ENCODE measurements around the gene DNAJA3. TPM values are rescaled to one million over a fixed set of nuclear protein-coding genes. Genes with fewer than 3 reads are reported as not detected.
A peak's percentile ranks its signal among the peaks of the same experiment; 100 is the strongest.

Gene DNAJA3
- total RNA-seq, 1 experiment from 2014 or later, result 56.2 TPM

GRCh38 chr16:4426722-4427372 is 1.2 kb downstream of the DNAJA3 start:
- no peaks in the 10 kb centered on the region for H3K9me3 Mint-ChIP-seq
- DNase-seq, result no peak
- peak overlapping the region; percentile 89 for H3K9ac ChIP-seq (ENCODE audit: extremely low read depth, insufficient read length, low read length)
- no peaks in the 10 kb centered on the region for H3K27me3 Mint-ChIP-seq (ENCODE audit: low read depth)
- TF ChIP-seq CTCF (conservative IDR thresholded peaks at IDR 0.05), result no peak
- H2AFZ ChIP-seq (ENCODE audit: low read length), result no peak overlapping the region
- no peak overlapping the region for H3K14ac ChIP-seq (ENCODE audit: insufficient read depth, low read length)
- peak overlapping the region in 2 of 3 experiments; percentile 96 to 98; a peak in 4 of 7 replicates for H3K27ac Mint-ChIP-seq
- no peak overlapping the region for H4K91ac ChIP-seq (ENCODE audit: insufficient read length, low read depth, low read length)
- H3K27me3 ChIP-seq (ENCODE audit: insufficient read depth, low read length), result no peaks in the 10 kb centered on the region
- peak overlapping the region; percentile 99 for H3K4me2 ChIP-seq (ENCODE audit: insufficient read depth, insufficient read length, low read length)
- H4K8ac ChIP-seq (replicated peaks; ENCODE audit: insufficient read length, low read depth, low read length), result no peak overlapping the region
- H2BK20ac ChIP-seq (ENCODE audit: low read depth, low read length, poor library complexity, severe bottlenecking), result no peak overlapping the region
- H3K23ac ChIP-seq (ENCODE audit: insufficient read length, low read depth, low read length), result no peak overlapping the region
- no peak overlapping the region for H3T11ph ChIP-seq (ENCODE audit: low read length)
- no peak overlapping the region for H2BK5ac ChIP-seq (ENCODE audit: insufficient read length, low read length)
- no peak overlapping the region for H3K18ac ChIP-seq (ENCODE audit: insufficient read length, low read depth, low read length)
- peak overlapping the region; percentile 99 for H3K4me3 Mint-ChIP-seq
- H3K79me1 ChIP-seq (ENCODE audit: insufficient read depth, low read depth, low read length, poor library complexity, severe bottlenecking), result no peaks in the 10 kb centered on the region
- no peak overlapping the region for H2BK15ac ChIP-seq (ENCODE audit: low read depth, low read length)
- H2AK5ac ChIP-seq (ENCODE audit: insufficient read length, low read length), result no peak overlapping the region
- no peaks in the 10 kb centered on the region for H3K9me3 ChIP-seq (ENCODE audit: control insufficient read depth, low read depth, low read length)
- H2BK12ac ChIP-seq (ENCODE audit: insufficient read length, low read depth, low read length), result no peak overlapping the region
- H3K27ac ChIP-seq (ENCODE audit: insufficient read length, low read depth, low read length), result no peak overlapping the region
- H3K23me2 ChIP-seq (ENCODE audit: insufficient read length, low read depth, low read length, poor library complexity, severe bottlenecking), result peaks cover 7% of the 10 kb centered on the region
- no peaks in the 10 kb centered on the region for H3K4me1 ChIP-seq (ENCODE audit: insufficient read depth, low read length)
- peaks cover 19 to 29% (median 21%) of the 10 kb centered on the region in 3 experiments; a peak in 6 of 7 replicates for H3K36me3 Mint-ChIP-seq (ENCODE audit: insufficient read depth in 1 of 3, low read depth in 3 of 3)
- H3K4ac ChIP-seq (ENCODE audit: low read depth, low read length), result no peak overlapping the region
- H3K4me1 Mint-ChIP-seq, result peaks cover 15 to 21% of the 10 kb centered on the region in 2 experiments
- no peaks in the 10 kb centered on the region for H4K20me1 ChIP-seq (ENCODE audit: control insufficient read depth, insufficient read depth, insufficient read length)
- peaks cover 12% of the 10 kb centered on the region; the same call in 1 of the 2 replicates for H3K79me2 ChIP-seq (ENCODE audit: insufficient read depth, low read length)
- no CpG with 5 or more reads among the region's 12 CpGs for WGBS (ENCODE audit: extremely low coverage, insufficient read length, low lambda C conversion rate)
- no peak overlapping the region for H4K5ac ChIP-seq (ENCODE audit: insufficient read length, low read depth, low read length)
- H3K56ac ChIP-seq (ENCODE audit: insufficient read length, low read depth, low read length), result no peak overlapping the region
- H2BK120ac ChIP-seq (ENCODE audit: low read depth, low read length, poor library complexity, severe bottlenecking), result no peak overlapping the region

All from H9 (cell line).